GM10847 (cell line): ENCODE results near the gene TRIM3.

Source experiments
- POLR2A ChIP-seq: IDR thresholded peaks from 2 replicates; pipeline ENCODE4 v1.6.1; 2011; ENCODE audit not compliant: insufficient read length; ENCODE audit errors: extremely low read depth

Gene TRIM3

DNA sequence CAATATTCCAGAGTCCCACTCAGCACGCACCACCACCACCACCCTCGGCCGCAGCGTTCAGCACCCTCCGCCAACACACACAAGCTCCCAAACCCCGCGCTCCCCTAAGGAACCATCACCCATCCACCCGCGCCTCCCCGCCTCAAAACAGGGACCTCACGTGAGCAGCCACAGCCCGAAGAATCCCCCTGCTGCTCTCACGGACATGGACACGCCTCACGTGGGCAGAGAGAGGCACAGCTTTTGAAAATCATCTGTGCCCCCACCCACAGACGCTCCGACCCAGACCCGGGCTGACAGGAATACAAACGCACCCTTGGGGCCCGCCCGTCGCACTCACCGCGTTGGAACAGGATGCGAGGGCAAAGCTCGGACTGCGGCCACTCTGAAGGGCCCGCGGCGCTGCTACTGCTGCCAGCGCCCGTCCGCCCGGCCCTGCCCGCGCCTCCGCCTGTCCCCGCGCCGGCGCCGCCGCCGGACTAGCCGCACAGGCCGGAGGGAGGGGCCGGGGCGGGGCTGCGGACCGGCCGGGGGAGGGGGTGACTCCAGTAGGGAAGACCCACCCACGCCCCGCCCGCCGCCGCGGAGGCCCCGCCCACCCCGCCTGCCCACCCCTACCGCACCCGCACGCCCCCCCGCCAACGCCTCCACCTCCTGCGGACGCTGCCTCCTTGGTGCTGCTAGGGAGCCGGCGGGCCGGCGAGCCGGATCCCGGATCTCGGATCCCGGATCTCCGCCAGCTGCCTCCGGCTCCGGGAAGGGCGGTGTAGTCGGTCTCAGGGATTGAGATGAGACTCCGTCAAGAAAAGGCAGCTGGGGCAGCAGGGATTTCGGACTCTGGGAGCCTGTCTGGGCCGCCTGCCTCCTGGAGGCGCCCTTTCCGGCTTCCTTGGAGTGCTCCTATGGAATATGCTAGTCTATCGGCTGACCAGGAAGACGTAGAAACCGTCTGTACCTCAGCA, at the start of gene TRIM3:
TRIM3 (minus strand) TSS at position 491 of the 962 bp plus-strand sequence. CDS start 8,246 bp downstream, outside the sequence.
- no peak for TF ChIP-seq POLR2A

DNA sequence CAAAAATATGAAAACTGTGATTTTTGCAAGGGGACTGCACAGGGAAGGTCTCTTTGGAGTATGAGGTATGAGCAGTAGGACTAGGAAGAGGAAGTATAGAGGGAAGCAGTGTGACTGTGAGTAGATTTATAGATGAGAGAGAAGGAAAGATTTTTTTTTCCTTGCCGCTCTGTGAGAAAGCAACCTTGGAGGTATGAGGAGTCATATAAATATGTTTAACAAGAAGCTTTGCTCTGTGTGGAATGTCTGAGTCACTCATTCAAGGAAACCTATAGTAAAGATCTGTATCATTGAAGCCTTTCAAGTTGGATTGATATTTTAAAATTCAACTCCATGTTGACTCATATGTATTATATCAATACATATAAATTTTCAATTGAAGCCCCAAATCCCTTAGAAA, 49.5 kb upstream of the TRIM3 start:
- no peak for TF ChIP-seq POLR2A

- TF ChIP-seq POLR2A: no peak
Observed at GRCh38 chr11:6520265-6520664, 46.5 kb upstream of the TRIM3 start.

GRCh38 chr11:6516865-6517264, 43.1 kb upstream of the TRIM3 start:
- no peak for TF ChIP-seq POLR2A

- TF ChIP-seq POLR2A: no peak
Observed at GRCh38 chr11:6505577-6506240, 32.0 kb upstream of the TRIM3 start.

DNA sequence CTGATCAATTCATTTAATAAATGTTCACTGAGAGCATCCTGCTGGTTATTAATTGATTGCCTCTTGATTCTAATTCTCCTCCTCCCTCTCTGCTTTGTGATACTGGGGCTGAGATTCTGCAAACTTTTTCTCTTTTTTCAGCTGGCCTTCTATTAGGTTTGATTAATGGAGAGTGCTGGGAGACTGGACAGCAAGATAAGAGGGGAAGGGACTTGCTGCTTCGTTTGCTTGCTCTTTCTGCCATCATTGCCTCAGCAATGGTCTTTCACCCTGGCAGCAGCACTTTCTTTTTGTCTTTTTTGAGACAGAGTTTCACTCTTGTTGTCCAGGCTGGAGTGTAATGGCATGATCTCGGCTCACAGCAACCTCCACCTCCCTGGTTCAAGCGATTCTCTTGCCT, 30.4 kb upstream of the TRIM3 start:
- TF ChIP-seq POLR2A: no peak

GRCh38 chr11:6502382-6502781, 28.6 kb upstream of the TRIM3 start:
- TF ChIP-seq POLR2A: no peak

DNA sequence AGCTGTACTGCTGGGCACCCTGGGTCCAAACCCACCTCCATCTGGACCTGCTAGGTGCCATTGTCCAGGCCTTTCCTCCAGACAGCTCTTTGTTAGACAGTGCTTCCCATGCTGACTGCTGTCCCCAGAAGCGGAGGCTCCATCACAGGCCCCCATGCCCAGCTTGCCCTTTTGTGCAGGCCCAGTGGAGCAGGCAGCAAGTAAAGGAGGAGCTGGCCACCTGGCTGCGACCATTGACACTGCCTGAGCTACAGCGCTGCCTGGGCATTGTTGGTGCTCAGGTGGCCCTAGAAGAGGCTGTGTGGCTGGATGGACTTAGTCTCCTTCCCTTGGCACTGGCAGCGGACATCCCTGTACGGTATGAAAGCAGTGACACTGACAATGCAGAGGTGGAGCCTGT, 24.8 kb upstream of the TRIM3 start:
- no peak for TF ChIP-seq POLR2A

GRCh38 chr11:6498121-6498520, 24.4 kb upstream of the TRIM3 start:
- no peak for TF ChIP-seq POLR2A

- no peak for TF ChIP-seq POLR2A
Observed at GRCh38 chr11:6497069-6497839, 23.5 kb upstream of the TRIM3 start, which contains the start of gene DNHD1. Gene DNHD1, plus strand, starts transcription at chr11:6497280. Its CDS starts 936 bp downstream, at chr11:6498216.

- TF ChIP-seq POLR2A: no peak
Observed at GRCh38 chr11:6489306-6489705, 15.6 kb upstream of the TRIM3 start.

- TF ChIP-seq POLR2A: no peak
Observed at GRCh38 chr11:6488821-6489220, 15.1 kb upstream of the TRIM3 start.

DNA sequence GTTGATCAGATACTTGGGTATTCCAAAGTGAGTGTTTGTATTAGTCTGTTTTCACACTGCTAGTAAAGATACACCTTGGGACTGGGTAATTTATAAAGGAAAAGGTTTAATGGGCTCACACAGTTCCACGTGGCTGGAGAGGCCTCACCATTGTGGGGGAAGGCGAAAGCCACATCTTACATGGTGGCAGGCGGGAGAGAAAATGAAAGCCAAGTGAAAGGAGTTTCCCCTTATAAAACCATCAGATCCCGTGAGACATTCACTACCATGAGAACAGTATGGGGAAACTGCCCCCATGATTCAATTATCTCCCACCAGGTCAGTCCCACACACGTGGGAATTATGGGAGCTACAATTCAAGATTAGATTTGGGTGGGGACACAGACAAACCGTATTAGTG, 14.6 kb upstream of the TRIM3 start:
- no peak for TF ChIP-seq POLR2A

DNA sequence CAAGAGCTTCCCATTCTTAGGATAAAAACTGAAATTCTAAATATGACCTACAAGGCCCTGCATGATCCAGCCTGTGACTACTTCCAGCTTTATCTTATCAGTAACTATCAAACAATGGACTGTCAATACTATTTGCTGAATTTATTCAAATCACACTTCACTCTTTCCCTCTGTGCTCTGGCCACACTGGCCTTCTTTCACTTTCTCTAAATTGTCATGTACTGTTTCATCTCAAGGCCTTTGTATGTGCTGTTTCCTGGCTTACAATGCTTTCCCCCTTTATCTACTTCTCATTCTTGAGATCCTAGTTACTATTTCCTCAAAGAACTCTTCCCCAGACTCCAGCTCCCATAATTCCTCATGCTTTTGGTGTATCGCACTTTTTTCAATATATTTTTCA, 13.2 kb upstream of the TRIM3 start:
- TF ChIP-seq POLR2A: no peak

DNA sequence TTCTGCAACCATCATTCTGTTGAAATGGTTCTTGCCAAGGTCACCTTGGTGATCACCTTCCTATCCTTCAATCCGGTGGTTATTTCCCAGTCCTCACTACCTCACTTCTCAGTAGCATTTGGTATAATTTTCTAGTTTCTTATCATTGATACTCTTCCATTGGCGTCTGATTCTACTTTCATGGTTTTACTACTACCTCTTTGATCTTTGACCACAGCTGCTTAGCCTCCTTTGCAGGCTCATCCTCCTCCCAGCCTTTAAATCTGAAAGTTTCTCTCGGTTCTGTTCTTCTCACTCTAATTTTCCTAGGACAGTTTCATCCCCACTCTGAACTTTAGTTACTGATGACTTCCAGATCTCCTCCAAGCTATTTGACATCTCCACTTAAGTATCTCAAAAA, 12.5 kb upstream of the TRIM3 start:
- no peak for TF ChIP-seq POLR2A
